Sciatic nerve (tissue), 2 donors: ENCODE measurements around the gene DNMT3A. TPM values are rescaled to one million over a fixed set of nuclear protein-coding genes. Genes with fewer than 3 reads are reported as not detected.

ENCODE experiments used
- ATAC-seq: fragments of 200-7000 bp; cut with Tn5 transposase; one replicate; pipeline ENCODE4 v1.9.1; 2020; ENCODE audit warnings: mild to moderate bottlenecking, moderate library complexity
- DNase-seq: peaks from one replicate; pipeline ENCODE4 v3.0.0-alpha.2; 2020; ENCODE audit warnings: low spot score
- intact Hi-C: fragments of 100-400 bp; cut with DNase I; formaldehyde crosslinking; loops from one replicate; pipeline ENCODE4 v1.14.2; 2022
- total RNA-seq: library from RNA; stranded (reverse); fragmentation: NEBNext Ultra II Directional; extraction: Animal tissue kit (Norgen Biotek cat#: 25700); gene quantifications from one replicate; pipeline ENCODE4 v1.2.1, GENCODE V29; 2021
- donor health status: DM: no; HTN: no; CAD: no.
- donor health status: DM: no; HTN: no; CAD: no.

Gene DNMT3A
- total RNA-seq, 1 donor from 2014 or later: 35.0 TPM

- intact Hi-C loops: no loop called here
Measured at GRCh38 chr2:25294573-25295462, 46.9 kb downstream of the DNMT3A start.

DNA sequence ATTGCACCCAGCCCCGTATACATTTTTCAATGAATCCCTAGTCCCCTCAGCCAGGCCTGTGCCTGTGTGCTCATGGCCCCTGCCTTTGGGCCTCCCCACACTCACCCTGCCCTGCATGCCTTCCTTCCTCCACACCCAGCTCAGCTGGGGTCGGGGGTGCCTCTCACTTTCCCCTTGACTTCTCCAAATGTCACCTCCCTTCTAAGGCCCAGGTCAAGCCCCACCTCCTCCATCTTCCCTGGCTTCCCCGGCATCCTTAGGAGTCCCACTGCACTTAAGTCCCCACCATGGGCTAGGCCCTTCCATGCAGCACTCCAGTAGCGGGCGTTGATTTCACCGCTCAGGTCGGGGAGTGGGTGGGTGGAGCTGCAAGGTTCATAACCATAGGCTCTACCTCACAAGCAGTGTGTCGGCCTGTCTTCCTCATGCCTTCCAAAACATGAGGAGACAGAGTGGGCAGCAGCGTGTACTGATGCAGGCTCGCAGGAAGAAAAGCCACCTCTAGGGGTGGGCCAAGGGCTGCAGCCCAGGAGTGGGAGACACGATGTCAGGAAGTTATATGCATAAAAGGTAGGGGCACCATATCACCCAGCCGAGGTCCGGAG lies 47.7 kb downstream of the DNMT3A start:
- intact Hi-C loops: no loop called here
- ATAC-seq (no peak), DNase-seq (no peak)

More at GRCh38 chr2:25294573-25295462, 46.9 kb downstream of the DNMT3A start:
- ATAC-seq: peak; percentile 85
- peak; percentile 81 for DNase-seq

DNA sequence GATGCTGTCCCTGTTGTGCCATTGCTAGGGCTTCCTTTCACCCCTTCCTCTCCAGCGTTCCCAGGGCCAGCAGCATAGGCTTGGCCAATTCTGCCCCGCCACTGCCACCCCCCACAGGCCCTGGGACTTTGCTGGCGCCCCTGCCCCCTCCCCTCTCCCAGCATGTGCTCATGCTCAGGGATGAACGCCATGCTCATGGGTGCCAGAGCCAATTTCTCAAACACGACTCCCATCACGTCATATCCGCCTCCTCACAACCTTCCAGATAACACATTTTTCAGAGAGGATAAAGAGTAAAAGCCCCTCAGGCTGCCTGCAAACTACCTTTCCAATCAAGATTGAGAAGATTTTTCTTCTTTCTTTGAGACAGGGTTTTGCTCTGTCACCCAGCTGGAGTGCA lies 48.6 kb downstream of the DNMT3A start:
- DNase-seq: no peak
- intact Hi-C loops: no loop called here
- no peak for ATAC-seq

DNA sequence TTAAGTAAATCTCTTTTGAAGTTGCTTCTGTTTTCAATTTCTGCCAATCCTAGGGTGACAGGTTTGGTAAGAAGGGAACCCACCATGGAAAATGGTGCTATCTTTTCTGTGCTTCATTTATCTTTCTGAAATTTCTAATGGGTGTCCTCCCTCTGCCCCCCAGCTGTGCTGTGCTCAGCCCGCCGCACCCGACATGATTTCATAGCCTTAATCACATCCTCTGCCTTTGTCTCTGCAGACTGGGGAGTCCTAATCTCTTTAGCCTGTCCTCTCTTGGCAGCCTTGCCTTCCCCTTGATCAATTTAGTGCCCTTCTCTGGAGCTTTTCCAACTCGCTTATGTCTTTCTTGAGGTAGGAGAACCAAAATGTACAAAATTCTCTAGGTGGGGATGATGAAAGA lies 49.3 kb downstream of the DNMT3A start:
- intact Hi-C loops: no loop called here
- ATAC-seq (no peak), DNase-seq (no peak)

GRCh38 chr2:25290811-25291495 lies 50.8 kb downstream of the DNMT3A start:
- ATAC-seq (no peak), DNase-seq (no peak)
- intact Hi-C loops: no loop called here

- no peak for ATAC-seq
- no peak for DNase-seq
- intact Hi-C loops: no loop called here
Measured at GRCh38 chr2:25286723-25287483, 54.8 kb downstream of the DNMT3A start.

GRCh38 chr2:25286025-25286400 lies 55.7 kb downstream of the DNMT3A start:
- DNase-seq (no peak), ATAC-seq (peak; percentile 67)
- intact Hi-C loops: no loop called here

DNA sequence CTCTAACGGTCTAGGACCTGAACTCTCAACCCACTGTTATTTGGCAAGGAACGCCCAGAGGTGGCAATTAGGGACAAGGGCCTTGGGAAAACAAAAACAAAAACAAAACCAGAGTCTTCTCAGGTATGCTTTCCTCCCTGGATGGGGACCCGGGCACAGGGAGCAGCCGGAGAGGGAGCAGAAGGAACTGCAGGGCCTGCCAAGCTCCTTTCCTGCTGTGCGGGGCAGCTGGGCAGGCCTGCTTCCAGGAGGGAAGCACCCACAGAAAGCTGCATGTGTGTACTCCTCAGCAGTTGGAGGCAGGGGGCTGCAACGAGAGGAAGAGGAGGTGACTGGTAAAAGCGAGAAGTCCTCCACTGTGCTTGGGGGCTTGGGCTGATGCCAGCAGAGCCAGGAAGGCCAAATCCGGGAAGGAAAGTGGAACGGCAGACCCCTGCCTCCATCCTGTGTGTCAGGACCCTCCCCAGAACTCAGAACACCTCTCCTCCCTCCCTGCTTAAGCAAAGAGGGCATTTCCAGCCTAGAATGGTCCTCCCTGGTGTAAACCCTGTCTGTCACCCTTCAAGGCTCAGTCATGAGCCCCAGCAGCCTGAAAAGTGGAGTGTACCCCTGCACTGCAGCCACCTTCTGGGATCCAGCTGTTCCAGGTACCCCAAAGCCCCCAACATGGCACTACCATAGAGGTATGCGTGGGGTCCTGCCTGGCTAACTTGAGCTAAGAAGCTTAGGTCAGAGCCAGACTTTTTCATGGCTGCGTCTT lies 56.3 kb downstream of the DNMT3A start:
- DNase-seq: no peak
- intact Hi-C loops: no loop called here
- peak; percentile 13 for ATAC-seq

DNA sequence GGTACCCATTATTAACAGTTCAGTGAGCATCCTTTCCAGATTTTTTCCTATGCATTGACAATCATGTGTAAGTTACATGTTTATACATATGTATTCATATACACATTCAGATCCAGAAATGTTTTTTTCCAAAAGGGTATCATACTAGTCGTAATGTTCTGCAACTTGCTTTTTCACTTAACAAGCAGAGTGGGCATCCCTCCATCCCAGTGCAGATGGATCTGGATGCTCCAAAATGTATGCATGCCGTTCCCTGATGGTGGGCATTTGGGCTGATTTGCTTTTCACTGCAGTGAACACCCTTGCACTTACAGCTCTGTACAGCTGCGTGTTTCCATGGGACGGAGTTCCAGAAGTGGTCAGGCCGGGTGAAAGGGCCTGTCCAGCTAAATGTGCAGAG lies 57.0 kb downstream of the DNMT3A start:
- DNase-seq (no peak), ATAC-seq (no peak)
- intact Hi-C loops: no loop called here

DNA sequence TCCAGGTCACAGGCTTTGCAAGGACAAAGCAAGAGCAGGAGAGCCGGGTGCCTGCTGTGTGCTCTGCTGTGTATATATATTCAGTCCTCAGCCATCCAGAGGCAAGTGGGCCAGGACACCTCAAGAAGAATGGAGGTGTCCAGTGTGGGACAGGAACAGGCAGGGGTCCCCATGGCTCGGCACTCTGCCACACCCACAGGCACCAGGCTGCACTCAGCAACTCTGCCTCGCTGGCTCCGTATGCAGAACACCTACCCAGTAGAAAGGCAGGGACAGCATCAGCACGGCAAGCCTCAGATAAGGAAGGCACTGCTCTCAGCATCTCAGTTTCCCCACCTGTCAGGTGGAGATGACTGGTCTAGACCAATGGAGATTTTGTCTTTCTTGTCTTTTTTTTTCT lies 57.8 kb downstream of the DNMT3A start:
- no peak for DNase-seq
- intact Hi-C loops: no loop called here
- no peak for ATAC-seq

DNA sequence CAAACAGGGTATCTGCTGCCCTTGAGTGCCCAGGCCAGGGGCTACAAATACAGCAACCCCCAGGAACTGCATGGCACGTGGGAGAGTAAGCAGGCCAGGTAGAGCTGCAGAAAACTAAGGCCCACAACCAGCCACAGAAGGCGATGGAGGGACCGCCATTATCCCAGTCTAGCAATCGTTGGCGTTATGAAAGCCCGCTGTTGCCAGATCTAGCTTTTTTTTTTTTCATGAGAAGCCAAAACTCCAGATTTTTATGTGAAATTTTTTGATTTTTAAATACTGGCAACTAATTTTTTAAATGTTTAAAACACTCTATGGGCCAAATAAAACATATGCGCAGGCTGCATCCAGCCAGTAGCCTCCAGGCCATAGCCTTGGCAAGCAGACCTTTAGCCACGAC lies 59.8 kb downstream of the DNMT3A start:
- no peak for DNase-seq
- intact Hi-C loops: no loop called here
- ATAC-seq: no peak

DNA sequence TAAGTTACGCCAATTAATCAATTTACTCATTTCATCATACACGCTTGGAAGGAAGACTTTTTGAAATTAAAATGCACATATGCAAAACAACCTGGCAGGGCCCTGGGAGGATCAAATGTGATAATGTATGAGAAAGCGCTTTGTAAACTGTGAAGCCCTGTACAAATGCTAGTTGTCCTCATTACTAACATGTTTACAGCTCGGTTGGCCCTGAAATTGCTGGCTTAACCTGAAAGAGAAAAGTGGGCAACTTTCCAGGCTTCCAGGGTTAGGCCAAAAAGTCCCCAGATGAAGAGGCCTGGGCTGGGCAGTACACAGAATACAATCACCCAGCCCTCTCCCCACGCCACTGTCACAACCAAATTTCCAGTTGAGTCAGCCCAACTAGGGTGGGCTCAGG lies 60.2 kb downstream of the DNMT3A start:
- ATAC-seq: no peak
- intact Hi-C loops: no loop called here
- DNase-seq: no peak

GRCh38 chr2:25280051-25280687 lies 61.6 kb downstream of the DNMT3A start:
- intact Hi-C loops: no loop called here
- DNase-seq (no peak), ATAC-seq (no peak)

DNA sequence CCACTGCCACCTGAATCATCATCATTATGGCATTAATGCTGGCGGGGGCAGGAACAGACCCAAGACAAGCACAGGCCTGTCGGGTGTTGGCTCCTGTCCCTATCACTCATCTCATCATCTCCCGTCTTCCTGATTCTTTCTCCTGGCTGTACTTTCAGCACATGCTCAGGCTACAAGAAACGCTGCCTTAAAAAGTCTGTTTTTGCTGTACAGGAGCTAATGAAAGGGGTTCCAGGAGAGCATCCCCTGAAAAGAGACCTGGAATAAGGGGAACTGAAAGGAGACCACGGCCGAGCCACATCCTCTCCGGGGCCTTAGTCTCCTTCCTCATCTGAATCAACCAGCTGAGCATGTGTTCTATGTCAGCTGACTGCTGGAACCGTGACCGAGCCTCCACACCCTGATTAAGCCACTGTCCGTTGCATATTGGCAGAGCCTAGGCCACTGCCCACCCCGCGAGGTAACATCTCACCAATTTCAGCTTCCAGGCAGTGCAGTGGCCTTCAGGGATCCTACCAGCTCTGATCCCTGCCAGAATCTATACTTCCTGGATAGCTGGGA lies 62.6 kb downstream of the DNMT3A start:
- intact Hi-C loops: no loop called here
- peak; percentile 84 for ATAC-seq
- peak; percentile 83 for DNase-seq

DNA sequence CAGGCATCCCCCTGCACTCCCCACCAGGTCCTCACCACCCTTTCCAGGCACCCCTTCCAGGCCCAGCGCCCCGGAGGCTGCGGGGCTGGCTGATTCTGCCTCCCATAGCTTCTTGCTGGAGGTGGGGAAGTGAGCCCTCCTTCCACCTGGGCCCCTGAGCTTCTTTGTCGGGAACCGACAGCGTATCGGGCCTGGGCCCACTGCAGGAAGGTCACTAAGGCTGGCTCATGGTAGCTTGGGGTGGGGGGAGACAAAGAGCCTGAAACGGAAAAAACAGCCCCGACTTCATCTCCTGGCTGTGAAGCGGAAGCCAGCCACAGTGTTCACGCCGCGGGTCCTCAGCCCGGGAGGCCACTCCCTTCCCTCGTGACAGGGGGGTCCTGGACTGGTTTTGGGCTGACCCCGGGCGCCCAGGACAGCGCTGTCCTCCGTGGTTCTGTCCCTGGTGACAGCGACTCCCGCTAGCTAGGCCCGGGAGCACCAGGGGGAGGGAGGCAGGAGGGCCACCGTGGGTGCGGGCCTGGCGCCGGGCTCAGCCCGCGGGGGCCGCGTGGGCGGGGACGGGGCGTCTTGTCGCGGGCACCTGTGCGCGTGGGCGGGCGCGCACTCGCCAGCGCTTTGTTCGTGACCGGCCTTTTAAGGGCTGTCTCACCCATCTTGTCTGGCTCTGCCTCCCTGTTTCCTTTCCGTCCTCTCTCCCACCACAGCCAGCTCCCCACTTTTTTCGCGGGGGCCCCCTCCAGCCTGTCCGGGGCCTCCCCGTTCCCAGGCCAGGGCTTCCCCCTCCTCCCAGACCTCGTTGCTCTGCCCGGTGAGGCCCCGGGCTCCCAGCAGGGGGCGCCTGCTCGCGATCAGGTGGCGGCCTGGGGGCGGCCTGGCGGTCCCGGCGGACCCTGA lies 64.9 kb downstream of the DNMT3A start:
- peak; percentile 28 for ATAC-seq
- DNase-seq: peak; percentile 81
- intact Hi-C loops: no loop called here

GRCh38 chr2:25275575-25275965 lies 66.2 kb downstream of the DNMT3A start:
- no peak for DNase-seq
- ATAC-seq: no peak
- intact Hi-C loops: no loop called here
